Measurements from ENCODE around the gene MARCHF3. TPM values are rescaled to one million over a fixed set of nuclear protein-coding genes. Genes with fewer than 3 reads are reported as not detected.

Gene MARCHF3
- total and polyA plus RNA-seq, 10 of the 15 experiments (the other 5 are each of a cell fraction or from before 2014, with no cell fraction given), result 3.6 to 24.1 (median 11.3) TPM

GRCh38 chr5:127030259-127031146 lies at the start of gene MARCHF3 (continued):
- TF ChIP-seq BACH1 (IDR thresholded peaks at IDR 0.05; ENCODE audit: borderline replicate concordance) (peak; percentile 73), SP1 (IDR thresholded peaks at IDR 0.05; ENCODE audit: low read depth, low read length) (peak; percentile 93), CBFB (IDR thresholded peaks at IDR 0.05; ENCODE audit: low read depth) (peak; percentile 55; the same call in 1 of the 2 replicates), IRF3 (IDR thresholded peaks at IDR 0.05) (peak; percentile 75), PML (IDR thresholded peaks at IDR 0.05; ENCODE audit: low read length) (peak; percentile 4; the same call in 1 of the 2 replicates), PRDM15 (CRISPR knock-in tag; IDR thresholded peaks at IDR 0.05) (no peak), LARP7 (IDR thresholded peaks at IDR 0.05) (peak; percentile 38; the same call in 1 of the 2 replicates), CREM (IDR thresholded peaks at IDR 0.05; ENCODE audit: low read depth) (peak; percentile 76), NRF1 (conservative IDR thresholded peaks at IDR 0.05; ENCODE audit: low read depth, low read length) (no peak), TAF1 (IDR thresholded peaks at IDR 0.05; ENCODE audit: borderline replicate concordance, low read depth, low read length) (peak; percentile 81; the same call in 1 of the 2 replicates), SMAD5 (IDR thresholded peaks at IDR 0.05; ENCODE audit: low read depth) (0 out of 2 replicates have a peak, but pooled peaks have one; percentile 42), CHD1 (IDR thresholded peaks at IDR 0.05; ENCODE audit: low read depth, low read length) (0 out of 2 replicates have a peak, but pooled peaks have one; percentile 10), ZNF207 (IDR thresholded peaks at IDR 0.05; ENCODE audit: borderline replicate concordance) (peak; percentile 66), ZNF217 (IDR thresholded peaks at IDR 0.05) (peak; percentile 65; the same call in 1 of the 2 replicates), CUX1 (IDR thresholded peaks at IDR 0.05; ENCODE audit: insufficient replicate concordance, low read depth, low read length) (no peak), NR2C2 (IDR thresholded peaks at IDR 0.05; ENCODE audit: borderline replicate concordance, control insufficient read depth, insufficient read length, low read depth) (no peak), DPF2 (IDR thresholded peaks at IDR 0.05) (peak; percentile 98), NFYB (IDR thresholded peaks at IDR 0.05; ENCODE audit: insufficient read depth, low read depth, low read length) (peak; percentile 87; the same call in 1 of the 2 replicates), IKZF1 (conservative IDR thresholded peaks at IDR 0.05) (peak; percentile 82), FOS (IDR thresholded peaks at IDR 0.05; ENCODE audit: borderline replicate concordance, extremely low read depth, insufficient read length) (peak; percentile 16)

All from GM12878 (cell line).